OCI-LY3 (cell line): Measurements from ENCODE around the gene GARIN5B.

Experiments used
- H2AFZ ChIP-seq: fragments of 200-600, 300-600 bp; shearing (Covaris generic); 2 replicates; pipeline ENCODE4 v1.6.0; 2014; ENCODE audit warnings: antibody characterized with exemption, low read depth, low read length
- H3K27ac ChIP-seq: fragments of 200-600, 300-600 bp; sonication (generic); 2 replicates; pipeline ENCODE4 v1.5.1; 2014; ENCODE audit warnings: mild to moderate bottlenecking, low read length, moderate library complexity, mixed read lengths
- H3K27me3 ChIP-seq: fragments of 200-600, 300-600 bp; sonication (generic); 2 replicates; pipeline ENCODE4 v1.6.1; 2014; ENCODE audit warnings: low read depth, low read length, mixed read lengths
- H3K36me3 ChIP-seq: fragments of 200-600, 300-600 bp; sonication (generic); replicated peaks from 2 replicates; pipeline ENCODE3; 2014; ENCODE audit warnings: low read depth, low read length, mixed read lengths
- H3K4me1 ChIP-seq: fragments of 300-600, 200-600 bp; sonication (generic); 2 replicates; pipeline ENCODE4 v1.6.1; 2014; ENCODE audit warnings: low read length, mixed read lengths
- H3K4me2 ChIP-seq: fragments of 200-600, 300-600 bp; sonication (generic); 2 replicates; pipeline ENCODE4 v1.6.1; 2014; ENCODE audit warnings: low read length, mixed read lengths
- H3K4me3 ChIP-seq: fragments of 300-600, 200-600 bp; sonication (generic); 2 replicates; pipeline ENCODE4 v1.5.1; 2014; ENCODE audit warnings: antibody characterized with exemption, mild to moderate bottlenecking, low read length, moderate library complexity
- H3K79me2 ChIP-seq: fragments of 300-600, 200-600 bp; shearing (Covaris generic); 2 replicates; pipeline ENCODE4 v1.6.1; 2014; ENCODE audit warnings: mild to moderate bottlenecking, low read length, mixed read lengths
- H3K9ac ChIP-seq: fragments of 300-600, 200-600 bp; shearing (Covaris generic); 2 replicates; pipeline ENCODE4 v1.6.0; 2014; ENCODE audit warnings: mild to moderate bottlenecking, low read length, moderate library complexity
- H3K9me3 ChIP-seq: fragments of 200-600, 300-600 bp; shearing (Covaris generic); 2 replicates; pipeline ENCODE4 v1.6.1; 2014; ENCODE audit warnings: low read length, mixed read lengths; ENCODE audit not compliant: insufficient read depth
- H4K20me1 ChIP-seq: fragments of 200-600, 300-600 bp; sonication (generic); 2 replicates; pipeline ENCODE4 v1.6.1; 2016; ENCODE audit warnings: low read length, mixed read lengths; ENCODE audit not compliant: insufficient read depth
- EZH2phosphoT487 ChIP-seq: fragments of 200-600 bp; shearing (Covaris generic); IDR thresholded peaks from 2 replicates; pipeline ENCODE4 v1.6.1; 2018; ENCODE audit warnings: antibody characterized with exemption, mixed run types, low read depth
- TF ChIP-seq, protein P1 (sequence below): fragments of 200-600, 300-600 bp; sonication (generic); IDR thresholded peaks from 2 replicates; pipeline ENCODE4 v1.5.1; 2014; ENCODE audit warnings: antibody characterized with exemption, low read length, low read depth

The GARIN5B gene

DNA sequence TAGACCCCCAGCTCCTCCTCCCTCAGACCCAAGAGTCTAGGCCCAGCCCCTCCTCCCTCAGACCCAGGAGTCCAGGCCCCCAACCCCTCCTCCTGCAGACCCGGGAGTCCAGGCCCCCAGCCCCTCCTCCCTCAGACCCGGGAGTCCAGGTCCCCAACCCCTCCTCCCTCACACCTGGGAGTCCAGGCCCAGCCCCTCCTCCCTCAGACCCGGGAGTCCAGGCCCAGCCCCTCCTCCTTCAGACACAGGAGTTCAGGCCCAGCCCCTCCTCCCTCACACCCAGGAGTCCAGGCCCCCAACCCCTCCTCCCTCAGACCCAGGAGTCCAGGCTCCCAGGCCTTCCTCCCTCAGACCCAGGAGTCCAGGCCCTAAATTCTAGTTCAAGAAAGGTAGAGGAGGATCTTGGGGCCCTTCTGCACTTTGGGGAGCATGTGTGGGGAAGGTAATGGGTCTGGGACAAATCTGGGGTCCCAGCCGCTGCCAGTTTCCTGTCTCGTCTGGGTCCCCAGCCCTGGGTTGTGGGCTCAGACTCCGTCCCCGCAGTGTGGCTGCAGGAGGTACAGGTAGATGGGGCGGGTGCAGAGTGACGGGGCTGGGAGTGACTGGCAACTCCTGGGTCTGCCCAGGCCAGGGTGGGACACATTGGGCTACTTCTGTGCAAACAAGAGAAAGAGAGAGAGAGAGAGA, 10.4 kb upstream of the GARIN5B start:
- Histone ChIP-seq H3K79me2 (no peaks in the 10 kb centered on the region), H3K27ac (no peak overlapping the region), H3K9me3 (no peaks in the 10 kb centered on the region), H3K4me2 (no peak overlapping the region), H2AFZ (peak overlapping the region; percentile 58; the same call in 1 of the 2 replicates), H3K4me3 (no peak overlapping the region), H3K36me3 (no peaks in the 10 kb centered on the region), H4K20me1 (no peaks in the 10 kb centered on the region), H3K9ac (no peak overlapping the region), H3K4me1 (peaks cover 11% of the 10 kb centered on the region), H3K27me3 (peaks cover 21% of the 10 kb centered on the region)
- no peak for TF ChIP-seq EZH2phosphoT487
- TF ChIP-seq, protein P1, sequence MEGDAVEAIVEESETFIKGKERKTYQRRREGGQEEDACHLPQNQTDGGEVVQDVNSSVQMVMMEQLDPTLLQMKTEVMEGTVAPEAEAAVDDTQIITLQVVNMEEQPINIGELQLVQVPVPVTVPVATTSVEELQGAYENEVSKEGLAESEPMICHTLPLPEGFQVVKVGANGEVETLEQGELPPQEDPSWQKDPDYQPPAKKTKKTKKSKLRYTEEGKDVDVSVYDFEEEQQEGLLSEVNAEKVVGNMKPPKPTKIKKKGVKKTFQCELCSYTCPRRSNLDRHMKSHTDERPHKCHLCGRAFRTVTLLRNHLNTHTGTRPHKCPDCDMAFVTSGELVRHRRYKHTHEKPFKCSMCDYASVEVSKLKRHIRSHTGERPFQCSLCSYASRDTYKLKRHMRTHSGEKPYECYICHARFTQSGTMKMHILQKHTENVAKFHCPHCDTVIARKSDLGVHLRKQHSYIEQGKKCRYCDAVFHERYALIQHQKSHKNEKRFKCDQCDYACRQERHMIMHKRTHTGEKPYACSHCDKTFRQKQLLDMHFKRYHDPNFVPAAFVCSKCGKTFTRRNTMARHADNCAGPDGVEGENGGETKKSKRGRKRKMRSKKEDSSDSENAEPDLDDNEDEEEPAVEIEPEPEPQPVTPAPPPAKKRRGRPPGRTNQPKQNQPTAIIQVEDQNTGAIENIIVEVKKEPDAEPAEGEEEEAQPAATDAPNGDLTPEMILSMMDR = no peak

GRCh38 chr19:55372316-55373081, 9.4 kb upstream of the GARIN5B start:
- peaks cover 11% of the 10 kb centered on the region for H3K4me1 ChIP-seq
- H3K27me3 ChIP-seq = peaks cover 21% of the 10 kb centered on the region
- H3K4me3 ChIP-seq = no peak overlapping the region
- no peaks in the 10 kb centered on the region for H3K36me3 ChIP-seq
- no peaks in the 10 kb centered on the region for H4K20me1 ChIP-seq
- H3K9me3 ChIP-seq = no peaks in the 10 kb centered on the region
- TF ChIP-seq, protein P1 = no peak
- H3K9ac ChIP-seq = no peak overlapping the region
- no peaks in the 10 kb centered on the region for H3K79me2 ChIP-seq
- no peak overlapping the region for H3K4me2 ChIP-seq
- H3K27ac ChIP-seq = no peak overlapping the region
- no peak overlapping the region for H2AFZ ChIP-seq

GRCh38 chr19:55370305-55370988, 7.4 kb upstream of the GARIN5B start, which contains the start of gene IL11:
IL11 (minus strand) TSS chr19:55370463; CDS start chr19:55370310, 153 bp downstream.
- Histone ChIP-seq H2AFZ (no peak within 1 kb of the TSS), H3K27me3 (peaks cover 21% of the 10 kb centered on the region)

More at GRCh38 chr19:55370305-55370988, 7.4 kb upstream of the GARIN5B start, which contains the start of gene IL11:
- no peak within 1 kb of the TSS for H3K9ac ChIP-seq
- no peak within 1 kb of the TSS for H3K4me3 ChIP-seq
- H3K4me2 ChIP-seq = no peak within 1 kb of the TSS
- no peaks in the 10 kb centered on the region for H3K79me2 ChIP-seq
- no peaks in the 10 kb centered on the region for H4K20me1 ChIP-seq
- no peak for TF ChIP-seq EZH2phosphoT487
- TF ChIP-seq, protein P1 = no peak
- H3K9me3 ChIP-seq = no peaks in the 10 kb centered on the region
- no peak within 1 kb of the TSS for H3K27ac ChIP-seq
- peaks cover 7% of the 10 kb centered on the region for H3K4me1 ChIP-seq
- no peaks in the 10 kb centered on the region for H3K36me3 ChIP-seq
